BJ (cell line): ENCODE measurements around the gene PCDH9. TPM values are rescaled to one million over a fixed set of nuclear protein-coding genes. Genes with fewer than 3 reads are reported as not detected.
A peak's percentile ranks its signal among the peaks of the same experiment; 100 is the strongest.

Experiments
- CTCF ChIA-PET: fragments of 350-600 bp; formaldehyde crosslinking; extraction: SDS; loops from one replicate; lab custom pipeline; 2021; ENCODE audit warnings: antibody characterized with exemption, inconsistent platforms; lab: Yijun Ruan, JAX
- POLR2A ChIA-PET: fragments of 300-600 bp; sonication (Branson Sonifier 250); formaldehyde crosslinking; extraction: SDS; loops from one replicate; lab custom pipeline; 2021; ENCODE audit warnings: antibody characterized with exemption; lab: Charles Lee
- DNase-seq: peaks from one replicate; pipeline ENCODE4 v3.0.0-alpha.2; 2011; ENCODE audit warnings: low read depth
- H3K27me3 ChIP-seq: 2 replicates; pipeline ENCODE4 v1.6.0; 2011; ENCODE audit warnings: low read length; ENCODE audit not compliant: control insufficient read depth, insufficient read depth
- H3K36me3 ChIP-seq: 2 replicates; pipeline ENCODE4 v1.5.1; 2011; ENCODE audit warnings: low read length; ENCODE audit not compliant: control insufficient read depth, insufficient read depth
- H3K4me3 ChIP-seq: 2 replicates; pipeline ENCODE4 v1.5.1; 2011; ENCODE audit warnings: low read depth, mild to moderate bottlenecking, control low read depth, low read length
- polyA plus RNA-seq: library from polyadenylated mRNA; depleted of rRNA; stranded (reverse); fragments of >200 nt; gene quantifications from 2 replicates; pipeline ENCODE4 v1.2.3, GENCODE V29; 2011
- TF ChIP-seq, protein P1 (sequence below): IDR thresholded peaks from 2 replicates; pipeline ENCODE4 v1.5.1; 2011; ENCODE audit warnings: low read depth, mild to moderate bottlenecking, control low read depth, inconsistent platforms, low read length, moderate library complexity; ENCODE audit not compliant: insufficient read depth

The PCDH9 gene
- polyA plus RNA-seq, 1 experiment, result 2.3 TPM

DNA sequence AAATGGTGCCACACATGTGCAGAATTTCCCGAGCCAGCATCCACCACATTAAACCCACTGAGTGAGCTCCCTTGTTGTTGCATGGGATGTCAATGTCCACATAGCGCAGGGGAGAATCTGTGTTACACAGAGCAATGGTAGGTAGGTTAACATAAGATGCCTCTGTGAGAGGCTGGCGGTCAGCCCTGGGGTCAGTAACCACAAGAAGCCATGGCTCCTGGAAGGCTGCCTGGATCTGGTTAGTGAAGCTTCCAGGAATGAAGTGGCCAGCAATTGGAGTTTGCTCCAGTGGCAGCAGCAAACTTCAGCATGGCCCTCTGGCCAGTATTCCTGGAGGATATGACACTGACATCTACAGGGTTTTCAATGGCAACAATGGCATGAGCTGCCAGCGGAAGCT is 37.0 kb upstream of the PCDH9 start:
- Histone ChIP-seq H3K4me3 (no peak overlapping the region), H3K27me3 (no peaks in the 10 kb centered on the region), H3K36me3 (no peaks in the 10 kb centered on the region)
- TF ChIP-seq, protein P1, sequence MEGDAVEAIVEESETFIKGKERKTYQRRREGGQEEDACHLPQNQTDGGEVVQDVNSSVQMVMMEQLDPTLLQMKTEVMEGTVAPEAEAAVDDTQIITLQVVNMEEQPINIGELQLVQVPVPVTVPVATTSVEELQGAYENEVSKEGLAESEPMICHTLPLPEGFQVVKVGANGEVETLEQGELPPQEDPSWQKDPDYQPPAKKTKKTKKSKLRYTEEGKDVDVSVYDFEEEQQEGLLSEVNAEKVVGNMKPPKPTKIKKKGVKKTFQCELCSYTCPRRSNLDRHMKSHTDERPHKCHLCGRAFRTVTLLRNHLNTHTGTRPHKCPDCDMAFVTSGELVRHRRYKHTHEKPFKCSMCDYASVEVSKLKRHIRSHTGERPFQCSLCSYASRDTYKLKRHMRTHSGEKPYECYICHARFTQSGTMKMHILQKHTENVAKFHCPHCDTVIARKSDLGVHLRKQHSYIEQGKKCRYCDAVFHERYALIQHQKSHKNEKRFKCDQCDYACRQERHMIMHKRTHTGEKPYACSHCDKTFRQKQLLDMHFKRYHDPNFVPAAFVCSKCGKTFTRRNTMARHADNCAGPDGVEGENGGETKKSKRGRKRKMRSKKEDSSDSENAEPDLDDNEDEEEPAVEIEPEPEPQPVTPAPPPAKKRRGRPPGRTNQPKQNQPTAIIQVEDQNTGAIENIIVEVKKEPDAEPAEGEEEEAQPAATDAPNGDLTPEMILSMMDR, result no peak
- ChIA-PET CTCF (interaction anchor here (0.7 kb wide), 1 partner anchor 51 kb away, joined by 3 read pairs; no protein-coding TSS in a partner anchor), POLR2A (no interaction called here)
- DNase-seq, result no peak

DNA sequence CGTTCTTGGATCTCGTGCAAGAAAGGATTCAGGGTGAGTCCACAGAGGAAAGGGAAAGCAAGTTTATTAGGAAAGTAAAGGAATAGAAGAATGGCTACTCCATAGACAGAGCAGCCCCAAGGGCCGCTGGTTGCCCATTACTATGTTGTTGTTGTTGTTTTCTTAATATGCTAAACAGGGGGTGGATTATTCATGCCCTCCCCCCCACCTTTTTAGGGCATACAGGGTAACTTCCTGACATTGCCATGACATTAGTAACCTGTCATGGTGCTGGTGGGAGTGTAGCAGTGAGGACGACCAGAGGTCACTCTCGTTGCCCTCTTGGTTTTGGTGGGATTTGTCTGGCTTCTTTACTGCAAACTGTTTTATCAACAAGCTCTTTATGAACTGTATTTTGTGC is 29.1 kb upstream of the PCDH9 start:
- ChIA-PET CTCF (no interaction called here), POLR2A (no interaction called here)
- Histone ChIP-seq H3K27me3 (no peaks in the 10 kb centered on the region), H3K36me3 (no peaks in the 10 kb centered on the region), H3K4me3 (no peak overlapping the region)
- DNase-seq, result no peak
- TF ChIP-seq, protein P1, result no peak

DNA sequence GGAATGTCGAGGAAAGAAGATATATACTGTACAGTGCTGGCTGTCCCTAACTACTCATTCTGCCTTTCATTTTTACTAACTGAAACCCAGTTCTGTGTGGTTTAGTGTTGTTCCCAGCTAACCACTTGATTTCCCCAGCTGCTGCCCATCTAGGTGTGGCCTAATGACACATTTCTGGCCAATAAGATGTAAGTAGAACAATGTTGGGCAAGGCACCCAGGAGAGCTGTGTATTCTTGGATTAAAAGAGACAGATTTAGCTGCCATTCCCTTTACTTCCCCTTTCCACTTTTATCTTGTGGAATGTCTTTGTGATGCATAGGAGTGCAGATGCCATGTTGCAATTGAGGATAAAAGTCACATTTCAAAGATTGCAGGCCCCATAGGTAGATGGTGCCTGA is 28.3 kb upstream of the PCDH9 start:
- ChIA-PET POLR2A (no interaction called here), CTCF (no interaction called here)
- TF ChIP-seq, protein P1, result no peak
- DNase-seq, result no peak
- Histone ChIP-seq H3K36me3 (no peaks in the 10 kb centered on the region), H3K4me3 (no peak overlapping the region), H3K27me3 (no peaks in the 10 kb centered on the region)

DNA sequence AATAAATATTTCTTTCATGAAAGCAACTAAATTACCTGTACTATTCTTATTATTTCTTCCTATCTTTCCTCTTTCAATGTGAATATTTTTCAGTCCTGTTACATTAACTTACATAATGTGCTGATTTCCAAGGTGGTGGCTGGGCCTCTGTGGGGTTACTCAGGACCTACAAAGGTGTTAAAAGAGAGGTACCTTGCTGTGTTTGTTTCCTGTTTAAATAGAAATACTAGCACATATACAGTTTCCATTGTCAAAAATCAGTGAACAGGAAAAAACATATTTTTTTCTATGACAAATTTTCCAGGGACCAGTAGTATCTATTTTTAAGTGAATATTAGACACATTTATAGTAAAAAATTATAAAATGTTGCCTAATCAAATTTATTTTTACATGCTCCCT is 8.7 kb upstream of the PCDH9 start:
- TF ChIP-seq, protein P1, result no peak
- CTCF ChIA-PET, result interaction anchor here (0.7 to 1.1 kb wide), 3 partner anchors 17 to 305 kb away, joined by 3 read pairs; no protein-coding TSS in a partner anchor
- POLR2A ChIA-PET, result no interaction called here
- Histone ChIP-seq H3K27me3 (no peaks in the 10 kb centered on the region), H3K4me3 (no peak overlapping the region), H3K36me3 (no peaks in the 10 kb centered on the region)
- no peak for DNase-seq

DNA sequence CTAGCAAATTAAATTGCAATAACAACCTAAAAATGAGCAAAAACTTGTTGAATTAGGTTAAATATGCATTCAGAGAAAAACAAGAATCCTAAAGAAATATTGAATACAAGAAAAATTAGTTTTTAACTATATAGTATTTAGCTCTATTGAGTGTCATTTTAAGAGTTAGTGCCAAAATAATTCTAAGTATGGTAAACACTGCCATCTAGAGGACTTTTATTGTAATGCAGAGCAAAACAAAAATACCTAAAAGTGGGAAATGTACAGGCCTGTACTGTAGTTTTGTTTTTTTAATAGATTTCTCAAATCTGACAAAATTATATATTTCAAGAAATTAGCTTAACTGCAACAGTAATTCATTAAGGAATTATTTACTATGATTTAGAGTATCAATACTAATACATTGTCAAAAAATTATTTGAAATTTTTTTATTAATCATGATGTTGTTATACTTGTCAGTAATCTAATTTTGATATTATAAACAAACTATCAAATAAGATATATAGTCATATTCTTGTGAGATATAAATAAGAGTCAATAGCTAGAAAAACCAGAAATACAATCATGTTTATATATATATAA is 8.2 kb upstream of the PCDH9 start:
- ChIA-PET POLR2A (no interaction called here), CTCF (interaction anchor here (0.6 to 1.1 kb wide), 6 partner anchors 9 to 1581 kb away, joined by 3 to 8 read pairs (median 3); no protein-coding TSS in a partner anchor)
- Histone ChIP-seq H3K36me3 (no peaks in the 10 kb centered on the region), H3K4me3 (no peak overlapping the region), H3K27me3 (no peaks in the 10 kb centered on the region)
- no peak for DNase-seq
- TF ChIP-seq, protein P1, result peak; percentile 50
